H9 (cell line): Measurements from ENCODE around the gene SLC8B1. TPM values are rescaled to one million over a fixed set of nuclear protein-coding genes. Genes with fewer than 3 reads are reported as not detected.

Experiments used
- DNase-seq: peaks from one replicate; pipeline ENCODE4 v3.0.0-alpha.2; 2017
- H2AFZ ChIP-seq: one replicate; pipeline ENCODE4 v1.6.1; 2013; ENCODE audit warnings: mild to moderate bottlenecking, low read length, control low read depth, moderate library complexity
- H2AK5ac ChIP-seq: 2 replicates; pipeline ENCODE4 v1.6.1; 2013; ENCODE audit warnings: low read length, control low read depth, mixed read lengths; ENCODE audit not compliant: insufficient read length
- H2BK120ac ChIP-seq: one replicate; pipeline ENCODE4 v1.6.1; 2013; ENCODE audit warnings: low read depth, mild to moderate bottlenecking, low read length, control low read depth, inconsistent platforms; ENCODE audit not compliant: poor library complexity, severe bottlenecking
- H2BK12ac ChIP-seq: 2 replicates; pipeline ENCODE4 v1.6.1; 2013; ENCODE audit warnings: low read length, control low read depth, mixed read lengths, low read depth; ENCODE audit not compliant: insufficient read length
- H2BK15ac ChIP-seq: 2 replicates; pipeline ENCODE4 v1.6.1; 2013; ENCODE audit warnings: low read depth, low read length, control low read depth
- H2BK20ac ChIP-seq: one replicate; pipeline ENCODE4 v1.6.1; 2013; ENCODE audit warnings: low read depth, mild to moderate bottlenecking, low read length, control low read depth, inconsistent platforms; ENCODE audit not compliant: poor library complexity, severe bottlenecking
- H2BK5ac ChIP-seq: 2 replicates; pipeline ENCODE4 v1.6.1; 2013; ENCODE audit warnings: low read length, control low read depth, mixed read lengths; ENCODE audit not compliant: insufficient read length
- H3K14ac ChIP-seq: 2 replicates; pipeline ENCODE4 v1.6.1; 2013; ENCODE audit warnings: low read length, control low read depth; ENCODE audit not compliant: insufficient read depth
- H3K18ac ChIP-seq: 2 replicates; pipeline ENCODE4 v1.6.1; 2013; ENCODE audit warnings: low read depth, mild to moderate bottlenecking, mixed read lengths, low read length, control low read depth; ENCODE audit not compliant: insufficient read length
- H3K23ac ChIP-seq: 2 replicates; pipeline ENCODE4 v1.6.1; 2013; ENCODE audit warnings: low read length, control low read depth, mixed read lengths, low read depth; ENCODE audit not compliant: insufficient read length
- H3K23me2 ChIP-seq: 2 replicates; pipeline ENCODE4 v1.6.1; 2013; ENCODE audit warnings: low read depth, mild to moderate bottlenecking, mixed read lengths, low read length, control low read depth; ENCODE audit not compliant: insufficient read length, poor library complexity, severe bottlenecking
- H3K27ac ChIP-seq: 2 replicates; pipeline ENCODE4 v1.5.1; 2013; ENCODE audit warnings: low read length, control low read depth, mixed read lengths, low read depth; ENCODE audit not compliant: insufficient read length
- H3K27me3 ChIP-seq: 2 replicates; pipeline ENCODE4 v1.6.1; 2013; ENCODE audit warnings: low read length, control low read depth, inconsistent platforms; ENCODE audit not compliant: insufficient read depth
- H3K4ac ChIP-seq: 2 replicates; pipeline ENCODE4 v1.6.1; 2013; ENCODE audit warnings: low read depth, mild to moderate bottlenecking, control low read depth, inconsistent platforms, low read length, moderate library complexity
- H3K4me1 ChIP-seq: 2 replicates; pipeline ENCODE4 v1.6.1; 2013; ENCODE audit warnings: low read length, control low read depth, inconsistent platforms; ENCODE audit not compliant: insufficient read depth
- H3K4me2 ChIP-seq: 2 replicates; pipeline ENCODE4 v1.6.1; 2013; ENCODE audit warnings: low read length, control low read depth, mixed read lengths; ENCODE audit not compliant: insufficient read length, insufficient read depth
- H3K56ac ChIP-seq: 2 replicates; pipeline ENCODE4 v1.6.1; 2013; ENCODE audit warnings: low read depth, mild to moderate bottlenecking, mixed read lengths, low read length, control low read depth; ENCODE audit not compliant: insufficient read length
- H3K79me1 ChIP-seq: 2 replicates; pipeline ENCODE4 v1.6.1; 2013; ENCODE audit warnings: low read depth, mild to moderate bottlenecking, moderate library complexity, low read length, control low read depth, inconsistent platforms; ENCODE audit not compliant: insufficient read depth, poor library complexity, severe bottlenecking
- H3K79me2 ChIP-seq: 2 replicates; pipeline ENCODE4 v1.6.1; 2013; ENCODE audit warnings: low read length, control low read depth, inconsistent platforms; ENCODE audit not compliant: insufficient read depth
- H3K9ac ChIP-seq: 2 replicates; pipeline ENCODE4 v1.6.1; 2013; ENCODE audit warnings: low read length, control low read depth, mixed read lengths; ENCODE audit not compliant: insufficient read length; ENCODE audit errors: extremely low read depth
- H3K9me3 ChIP-seq: one replicate; pipeline ENCODE4 v1.6.1; 2013; ENCODE audit warnings: low read depth, low read length, inconsistent platforms; ENCODE audit not compliant: control insufficient read depth
- H3T11ph ChIP-seq: one replicate; pipeline ENCODE4 v1.6.1; 2013; ENCODE audit warnings: mild to moderate bottlenecking, low read length, control low read depth, inconsistent platforms
- H4K20me1 ChIP-seq: one replicate; pipeline ENCODE4 v1.6.1; 2013; ENCODE audit not compliant: control insufficient read depth, insufficient read length, insufficient read depth
- H4K5ac ChIP-seq: 2 replicates; pipeline ENCODE4 v1.6.1; 2013; ENCODE audit warnings: low read depth, mild to moderate bottlenecking, mixed read lengths, low read length, control low read depth; ENCODE audit not compliant: insufficient read length
- H4K8ac ChIP-seq: replicated peaks from 2 replicates; pipeline ENCODE4 v1.6.1; 2013; ENCODE audit warnings: low read length, control low read depth, mixed read lengths, low read depth; ENCODE audit not compliant: insufficient read length
- H4K91ac ChIP-seq: 2 replicates; pipeline ENCODE4 v1.6.1; 2013; ENCODE audit warnings: low read depth, mild to moderate bottlenecking, moderate library complexity, mixed read lengths, low read length, control low read depth; ENCODE audit not compliant: insufficient read length
- H3K27ac Mint-ChIP-seq, 3 experiments: 2 replicates in 2 of 3; 3 replicates in 1 of 3; pipeline ENCODE4 v1.8.0; 2020 to 2021; ENCODE audit warnings: mixed read lengths in 3 of 3, mild to moderate bottlenecking in 1 of 3, moderate library complexity in 1 of 3
- H3K27me3 Mint-ChIP-seq: 2 replicates; pipeline ENCODE4 v1.8.0; 2021; ENCODE audit warnings: low read depth, mild to moderate bottlenecking, moderate library complexity, mixed read lengths
- H3K36me3 Mint-ChIP-seq, 3 experiments: 2 replicates in 2 of 3; 3 replicates in 1 of 3; pipeline ENCODE4 v1.8.0; 2020 to 2021; ENCODE audit warnings: low read depth in 3 of 3, mixed read lengths in 3 of 3; ENCODE audit not compliant: insufficient read depth in 1 of 3
- H3K4me1 Mint-ChIP-seq, 2 experiments: 2 replicates each; pipeline ENCODE4 v1.8.0; 2020; ENCODE audit warnings: mixed read lengths in 2 of 2
- H3K4me3 Mint-ChIP-seq, 2 experiments: 2 replicates in 1 of 2; 3 replicates in 1 of 2; pipeline ENCODE4 v1.8.0; 2020 to 2021; ENCODE audit warnings: mild to moderate bottlenecking in 2 of 2, mixed read lengths in 2 of 2, moderate library complexity in 1 of 2
- H3K9me3 Mint-ChIP-seq, 2 experiments: 2 replicates in 1 of 2; 3 replicates in 1 of 2; pipeline ENCODE4 v1.8.0; 2020; ENCODE audit warnings: mild to moderate bottlenecking in 2 of 2, mixed read lengths in 2 of 2, moderate library complexity in 1 of 2
- CTCF ChIP-seq: fragments of 200-600 bp; sonication (generic); conservative IDR thresholded peaks from 3 replicates; pipeline ENCODE4 v1.8.0; 2021; ENCODE audit warnings: antibody characterized with exemption, mild to moderate bottlenecking
- WGBS: extraction: QIAGEN DNeasy Blood & Tissue Kit; methylation state at CpG from one replicate; pipeline ENCODE4 v1.1.7; 2013; ENCODE audit warnings: missing lambda C conversion rate, low lambda C conversion rate, mixed read lengths; ENCODE audit not compliant: insufficient read length; ENCODE audit errors: extremely low coverage; 5-methylcytosine and 5-hydroxymethylcytosine counted together
- total RNA-seq: library from RNA; stranded (reverse); gene quantifications from 2 replicates; pipeline ENCODE4 v1.2.1, GENCODE V29; 2021

SLC8B1 gene
- total RNA-seq, 1 experiment from 2014 or later = 10.4 TPM

- Histone ChIP-seq H3K23ac (no peak overlapping the region), H3K4me2 (no peak overlapping the region), H2BK5ac (no peak overlapping the region), H2BK12ac (no peak overlapping the region), H4K5ac (no peak overlapping the region), H3K4ac (no peak overlapping the region), H3T11ph (no peak overlapping the region), H2BK20ac (no peak overlapping the region), H3K14ac (no peak overlapping the region), H3K79me1 (no peaks in the 10 kb centered on the region), H3K9ac (no peak overlapping the region), H3K27me3 (no peaks in the 10 kb centered on the region), H2AFZ (no peak overlapping the region), H3K56ac (no peak overlapping the region), H3K27ac (no peak overlapping the region), H3K23me2 (no peaks in the 10 kb centered on the region), H4K8ac (no peak overlapping the region), H4K20me1 (no peaks in the 10 kb centered on the region), H4K91ac (no peak overlapping the region), H3K4me1 (no peaks in the 10 kb centered on the region; the same call in 1 of the 2 replicates), H3K9me3 (no peaks in the 10 kb centered on the region), H2BK120ac (no peak overlapping the region), H3K18ac (no peak overlapping the region), H2AK5ac (no peak overlapping the region), H2BK15ac (no peak overlapping the region), H3K79me2 (no peaks in the 10 kb centered on the region)
- H3K9me3 Mint-ChIP-seq = no peaks in the 10 kb centered on the region
- peaks cover 6 to 20% (median 12%) of the 10 kb centered on the region in 3 experiments; a peak in 6 of 7 replicates for H3K36me3 Mint-ChIP-seq
- no peaks in the 10 kb centered on the region; the same call in 1 of the 2 replicates for H3K27me3 Mint-ChIP-seq
- TF ChIP-seq CTCF = no peak
- no peak overlapping the region for H3K4me3 Mint-ChIP-seq
- peak overlapping the region in 2 of 3 experiments; percentile 82 to 86; a peak in 3 of 7 replicates for H3K27ac Mint-ChIP-seq
- H3K4me1 Mint-ChIP-seq = peaks cover 11 to 14% of the 10 kb centered on the region in 2 experiments
- WGBS = no CpG with 5 or more reads among the region's 23 CpGs
- DNase-seq = no peak
These were observed 38.2 kb downstream of the SLC8B1 start for GRCh38 chr12:113296557-113297213.
